NT2/D1 (cell line): ENCODE measurements around the gene TTC34.

ENCODE experiments used
- DNase-seq: peaks from one replicate; pipeline ENCODE4 v3.0.0-alpha.2; 2011; ENCODE audit warnings: low read depth, low spot score
- H3K27me3 ChIP-seq: 2 replicates; pipeline ENCODE4 v1.6.0; 2011; ENCODE audit warnings: mild to moderate bottlenecking; ENCODE audit not compliant: insufficient read length, insufficient read depth
- H3K36me3 ChIP-seq: 2 replicates; pipeline ENCODE4 v1.6.1; 2011; ENCODE audit warnings: mild to moderate bottlenecking, low read length, mixed read lengths; ENCODE audit not compliant: insufficient read depth, insufficient read length
- H3K4me1 ChIP-seq: 2 replicates; pipeline ENCODE4 v1.5.1; 2011; ENCODE audit not compliant: insufficient read depth, insufficient read length
- H3K4me3 ChIP-seq: 2 replicates; pipeline ENCODE4 v1.5.1; 2011; ENCODE audit warnings: low read depth; ENCODE audit not compliant: insufficient read length
- H3K9ac ChIP-seq: 2 replicates; pipeline ENCODE4 v1.6.0; 2011; ENCODE audit warnings: low read depth; ENCODE audit not compliant: insufficient read length
- H3K9me3 ChIP-seq: 2 replicates; pipeline ENCODE4 v1.5.1; 2011; ENCODE audit warnings: mild to moderate bottlenecking, low read length; ENCODE audit not compliant: insufficient read depth
- SUZ12 ChIP-seq: IDR thresholded peaks from 2 replicates; pipeline ENCODE4 v1.6.1; 2011; ENCODE audit not compliant: insufficient read length, insufficient read depth; ENCODE audit errors: extremely low read depth
- YY1 ChIP-seq: IDR thresholded peaks from 2 replicates; pipeline ENCODE4 v1.6.1; 2011; ENCODE audit not compliant: insufficient read length, insufficient read depth
- ZNF274 ChIP-seq: IDR thresholded peaks from 2 replicates; pipeline ENCODE4 v1.6.1; 2011; ENCODE audit warnings: mild to moderate bottlenecking, low read depth, low read length

The TTC34 gene

DNA sequence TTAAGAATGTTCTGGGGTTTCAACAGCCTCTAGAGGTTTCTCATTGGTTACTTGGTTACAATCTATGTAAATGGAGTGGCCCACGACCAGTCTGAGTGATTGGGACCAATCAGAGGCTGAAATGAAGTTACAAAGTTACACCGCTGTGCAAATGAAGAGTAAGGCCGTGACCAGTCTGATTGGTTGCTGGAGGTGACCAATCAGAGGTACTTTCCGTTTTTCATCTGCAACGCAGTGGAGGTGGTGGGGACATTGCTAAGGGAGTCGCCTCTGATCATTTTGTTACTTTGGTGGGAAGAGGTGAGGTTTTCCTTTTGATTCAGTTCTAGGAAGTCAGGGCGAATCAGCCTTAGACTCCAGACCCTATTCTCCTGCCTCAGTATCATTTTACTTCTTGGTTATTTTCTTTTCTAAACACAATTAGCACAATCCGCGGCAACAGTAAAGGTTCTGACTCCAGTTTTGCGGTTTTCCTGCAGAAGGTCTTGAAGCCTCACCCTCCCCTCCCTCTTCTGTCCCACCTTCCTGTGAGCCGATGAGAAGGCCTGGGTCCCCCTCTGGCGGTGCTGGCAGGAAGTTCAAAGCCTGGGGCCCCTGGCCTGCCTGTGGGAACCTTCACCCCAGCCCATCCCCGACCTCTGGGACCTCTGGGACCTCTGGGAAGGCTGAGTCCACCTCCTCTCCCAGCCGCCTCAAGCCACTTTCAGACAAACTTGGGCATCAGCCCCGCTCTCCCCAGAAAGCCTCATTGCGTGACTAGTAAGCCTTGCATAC, 38.7 kb upstream of the TTC34 start:
- DNase-seq: no peak
- Histone ChIP-seq H3K9ac (no peak overlapping the region), H3K27me3 (no peaks in the 10 kb centered on the region), H3K9me3 (peaks cover 10% of the 10 kb centered on the region; the same call in 1 of the 2 replicates), H3K36me3 (no peaks in the 10 kb centered on the region), H3K4me1 (peaks cover 2% of the 10 kb centered on the region), H3K4me3 (no peak overlapping the region)
- TF ChIP-seq SUZ12 (no peak), YY1 (no peak), ZNF274 (no peak)

DNA sequence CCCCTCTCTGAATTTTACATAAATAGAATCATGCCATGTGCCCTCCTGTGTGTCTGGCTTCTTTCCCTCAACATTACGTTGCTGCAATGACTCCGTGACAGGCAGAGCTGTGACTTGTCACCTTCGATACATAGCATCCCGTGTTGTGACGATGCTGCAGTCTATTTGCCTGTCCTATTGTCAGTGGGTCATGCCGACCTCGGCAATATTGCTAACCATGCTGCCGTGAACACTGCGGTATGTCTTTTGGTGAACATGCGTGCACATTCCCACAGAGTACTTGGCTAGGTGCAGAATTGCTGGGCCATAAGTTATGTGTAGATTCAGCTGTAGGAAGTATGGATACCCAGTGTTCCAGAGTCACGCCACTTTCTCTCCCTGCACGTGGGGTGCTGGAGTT, 36.3 kb upstream of the TTC34 start:
- Histone ChIP-seq H3K4me3 (no peak overlapping the region), H3K27me3 (no peaks in the 10 kb centered on the region), H3K4me1 (no peaks in the 10 kb centered on the region), H3K9me3 (no peaks in the 10 kb centered on the region), H3K9ac (no peak overlapping the region), H3K36me3 (no peaks in the 10 kb centered on the region)
- TF ChIP-seq YY1: no peak
- DNase-seq: no peak

DNA sequence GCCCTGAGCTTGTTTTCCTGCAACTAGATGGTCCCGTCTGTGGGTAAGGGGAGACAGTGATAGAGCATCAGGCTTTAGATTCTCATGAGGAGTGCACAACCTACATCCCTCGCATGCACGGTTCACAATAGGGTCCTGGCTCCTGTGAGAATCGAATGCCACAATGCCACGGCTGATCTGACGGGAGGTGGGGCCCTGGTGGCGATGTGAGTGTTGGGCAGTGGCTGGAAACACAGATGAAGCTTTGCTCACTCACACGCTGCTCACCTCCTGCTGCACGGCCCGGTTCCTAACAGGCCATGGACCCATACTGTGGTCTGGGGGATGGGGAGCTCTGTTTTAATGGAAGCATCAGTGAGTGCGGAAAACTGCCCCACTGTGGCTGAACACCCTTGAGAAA, 35.8 kb upstream of the TTC34 start:
- H3K9ac ChIP-seq: no peak overlapping the region
- no peaks in the 10 kb centered on the region for H3K36me3 ChIP-seq
- H3K4me1 ChIP-seq: peaks cover under 1% of the 10 kb centered on the region
- H3K9me3 ChIP-seq: 0 out of 2 replicates have a peak, but pooled peaks cover under 1% of the 10 kb centered on the region
- DNase-seq: no peak
- no peak overlapping the region for H3K4me3 ChIP-seq
- no peaks in the 10 kb centered on the region for H3K27me3 ChIP-seq
- TF ChIP-seq YY1 (no peak), SUZ12 (no peak), ZNF274 (no peak)

DNA sequence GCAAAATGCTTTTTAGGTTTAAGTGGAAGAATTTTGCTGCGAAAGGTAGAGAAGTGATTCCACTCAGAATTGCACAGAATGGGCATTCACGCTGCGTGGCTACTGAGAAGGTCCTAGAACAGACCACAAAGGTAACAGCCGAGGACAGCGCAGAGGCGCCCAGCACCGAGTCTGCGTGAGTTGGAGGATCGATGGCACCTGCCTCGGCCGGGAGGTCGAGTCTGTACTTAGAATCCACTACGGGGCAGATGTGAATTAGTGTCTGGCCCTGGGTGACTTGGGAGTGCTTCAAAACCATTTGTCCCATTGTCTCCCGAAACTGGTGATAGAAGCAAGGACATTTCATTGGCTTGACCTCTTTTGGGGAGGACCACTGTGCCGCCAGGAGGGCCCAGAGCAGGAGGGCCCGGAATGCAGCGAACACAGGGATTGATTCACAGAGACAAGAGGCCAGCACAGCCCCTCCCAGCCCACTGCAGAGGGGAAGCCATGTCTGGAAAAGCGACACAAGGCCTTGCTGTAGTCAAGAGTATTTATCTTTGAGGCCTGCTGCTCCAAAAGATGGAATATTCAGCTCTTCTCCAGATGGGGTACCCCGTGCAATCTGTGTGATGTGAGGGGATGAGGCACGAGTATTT, 35.0 kb upstream of the TTC34 start:
- no peak overlapping the region for H3K9ac ChIP-seq
- H3K4me3 ChIP-seq: no peak overlapping the region
- peaks cover 3% of the 10 kb centered on the region for H3K4me1 ChIP-seq
- DNase-seq: no peak
- H3K36me3 ChIP-seq: no peaks in the 10 kb centered on the region
- TF ChIP-seq ZNF274 (no peak), SUZ12 (no peak), YY1 (no peak)
- H3K27me3 ChIP-seq: no peaks in the 10 kb centered on the region
- H3K9me3 ChIP-seq: peaks cover 9% of the 10 kb centered on the region; the same call in 1 of the 2 replicates

DNA sequence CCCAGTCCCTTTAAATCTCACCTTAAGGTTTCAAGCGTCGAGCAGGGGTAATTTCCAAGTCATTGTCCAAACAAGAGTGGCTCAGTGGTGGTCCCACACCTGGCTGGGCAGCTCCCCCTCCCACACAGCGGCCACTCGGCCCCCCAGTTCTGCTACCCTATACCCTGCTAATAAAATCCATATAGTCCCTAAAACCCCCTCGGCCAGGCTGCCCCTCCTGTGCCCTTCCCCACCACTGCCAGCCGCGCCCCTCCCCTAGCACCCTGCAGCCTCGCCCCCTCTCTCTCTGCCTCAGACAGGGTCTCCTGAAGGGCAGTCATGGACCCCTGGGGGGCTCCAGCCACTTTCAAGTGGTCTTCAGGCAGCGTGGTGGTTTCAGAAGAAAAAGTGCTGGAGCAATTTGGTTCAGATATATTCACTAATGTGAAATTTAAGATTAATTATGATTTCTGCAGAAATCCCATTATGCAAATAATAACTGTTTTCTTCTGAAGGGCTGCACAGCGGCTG, 34.2 kb upstream of the TTC34 start:
- peaks cover 9% of the 10 kb centered on the region; the same call in 1 of the 2 replicates for H3K9me3 ChIP-seq
- H3K4me1 ChIP-seq: peaks cover 3% of the 10 kb centered on the region
- no peaks in the 10 kb centered on the region for H3K27me3 ChIP-seq
- no peaks in the 10 kb centered on the region for H3K36me3 ChIP-seq
- H3K4me3 ChIP-seq: no peak overlapping the region
- no peak for DNase-seq
- H3K9ac ChIP-seq: no peak overlapping the region
- TF ChIP-seq YY1: no peak
- TF ChIP-seq ZNF274: no peak
- no peak for TF ChIP-seq SUZ12

DNA sequence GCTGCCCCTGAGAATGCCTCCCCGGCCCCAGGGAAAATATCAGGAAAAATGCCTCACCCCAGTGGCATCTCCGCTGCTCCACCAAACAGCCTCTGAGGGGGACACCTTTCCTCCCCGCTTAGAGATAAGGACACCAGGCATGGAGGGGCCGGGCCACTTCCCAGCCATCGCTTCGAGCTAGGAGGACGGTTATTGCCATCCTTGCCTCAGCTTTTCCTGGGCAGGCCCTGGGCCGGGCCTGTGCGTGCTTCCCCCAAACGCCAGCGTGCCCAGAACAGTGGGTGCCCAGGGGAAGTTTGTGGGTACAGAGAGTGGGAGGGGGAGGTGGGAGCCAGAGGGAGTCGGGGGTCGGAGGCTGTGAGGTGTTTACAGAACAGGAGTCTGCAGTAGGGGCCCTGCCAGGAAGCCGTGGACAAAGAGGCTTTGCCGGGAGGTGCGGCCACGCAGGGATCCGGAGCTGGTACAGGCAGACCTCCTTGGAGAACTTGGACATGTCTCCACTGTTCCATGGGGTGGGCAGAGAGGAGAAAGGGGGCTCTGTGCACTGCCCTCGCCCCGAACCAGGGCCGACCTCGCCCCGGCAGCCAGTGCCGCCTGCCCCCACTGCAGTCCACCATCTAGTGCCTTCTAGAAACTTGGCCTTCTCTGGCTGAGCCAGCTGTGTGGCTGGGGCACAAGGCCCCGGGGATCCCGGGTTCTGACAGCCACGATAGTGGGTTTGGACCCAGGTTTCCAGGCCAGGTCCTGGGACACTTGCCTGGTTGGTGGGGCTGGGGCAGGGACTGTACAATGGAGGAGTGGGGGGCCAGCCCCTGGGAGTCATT, 33.5 kb upstream of the TTC34 start:
- no peak overlapping the region for H3K4me3 ChIP-seq
- peaks cover 3% of the 10 kb centered on the region for H3K4me1 ChIP-seq
- no peak overlapping the region for H3K9ac ChIP-seq
- peaks cover 9% of the 10 kb centered on the region; the same call in 1 of the 2 replicates for H3K9me3 ChIP-seq
- H3K27me3 ChIP-seq: no peaks in the 10 kb centered on the region
- no peaks in the 10 kb centered on the region for H3K36me3 ChIP-seq
- no peak for DNase-seq
- no peak for TF ChIP-seq YY1
- no peak for TF ChIP-seq SUZ12
- TF ChIP-seq ZNF274: no peak

DNA sequence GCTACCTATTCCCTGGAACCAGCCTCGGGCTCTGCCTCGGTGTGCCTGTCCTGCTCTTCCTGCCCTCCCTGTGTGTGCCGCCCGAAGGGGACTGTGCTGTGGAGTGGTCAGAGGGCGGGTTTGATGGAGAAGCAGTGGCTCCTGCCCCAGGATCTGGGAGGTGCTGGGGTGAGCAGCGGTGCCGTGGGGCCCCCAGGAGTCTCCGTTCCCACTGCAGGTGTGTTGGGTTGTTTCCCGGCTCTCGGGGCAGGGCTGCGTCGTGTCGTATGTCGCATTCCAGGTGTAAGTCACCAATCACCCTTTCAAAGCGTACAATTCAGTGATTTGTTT, 32.6 kb upstream of the TTC34 start:
- H3K9ac ChIP-seq: no peak overlapping the region
- H3K9me3 ChIP-seq: peaks cover 9% of the 10 kb centered on the region; the same call in 1 of the 2 replicates
- DNase-seq: no peak
- H3K4me3 ChIP-seq: no peak overlapping the region
- H3K27me3 ChIP-seq: no peaks in the 10 kb centered on the region
- peaks cover 3% of the 10 kb centered on the region for H3K4me1 ChIP-seq
- TF ChIP-seq YY1 (no peak), ZNF274 (no peak), SUZ12 (no peak)
- H3K36me3 ChIP-seq: no peaks in the 10 kb centered on the region
